ENCODE results near the gene RBM34.

The RBM34 gene

DNA sequence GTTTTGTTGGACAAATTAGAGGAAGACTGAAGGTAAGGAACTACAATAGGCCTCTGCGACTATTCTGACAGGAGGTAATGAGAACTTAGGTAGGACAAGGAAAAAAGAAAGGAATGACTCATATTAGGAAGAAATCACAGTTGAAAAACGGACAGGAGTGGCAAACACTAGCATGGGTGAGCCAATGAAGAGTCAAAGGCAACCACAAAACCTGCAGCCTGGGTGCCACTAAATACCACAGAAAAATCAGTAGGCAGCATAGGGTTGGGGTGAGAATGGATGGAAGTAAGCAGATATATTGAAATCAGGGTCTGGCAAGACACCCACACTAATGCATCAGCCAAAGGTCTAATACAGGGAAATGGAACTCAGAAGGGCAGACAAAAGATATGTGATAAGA lies 10.0 kb downstream of the RBM34 start:
- FAIRE-seq = no peak

GRCh38 chr1:235149824-235150223 lies 11.2 kb downstream of the RBM34 start:
- FAIRE-seq = no peak

DNA sequence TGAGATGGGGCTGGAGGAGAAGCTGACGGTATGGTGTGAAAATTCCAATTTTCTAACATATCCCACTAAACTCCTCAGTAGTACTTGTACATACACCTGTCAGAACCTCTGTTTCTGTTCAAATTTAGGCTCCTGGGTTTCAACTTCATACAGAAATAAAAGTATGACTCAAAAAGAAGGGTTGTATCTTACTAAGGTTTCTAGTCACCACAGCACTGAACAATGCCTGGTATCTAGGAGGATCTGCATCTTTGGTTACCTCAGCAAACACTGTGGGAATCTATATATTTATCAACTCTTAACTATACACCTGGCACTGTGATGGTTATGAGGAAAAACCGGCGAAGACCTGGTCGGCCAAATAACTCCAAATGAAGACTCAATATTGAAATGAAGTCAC lies 13.8 kb downstream of the RBM34 start:
- no peak for FAIRE-seq

DNA sequence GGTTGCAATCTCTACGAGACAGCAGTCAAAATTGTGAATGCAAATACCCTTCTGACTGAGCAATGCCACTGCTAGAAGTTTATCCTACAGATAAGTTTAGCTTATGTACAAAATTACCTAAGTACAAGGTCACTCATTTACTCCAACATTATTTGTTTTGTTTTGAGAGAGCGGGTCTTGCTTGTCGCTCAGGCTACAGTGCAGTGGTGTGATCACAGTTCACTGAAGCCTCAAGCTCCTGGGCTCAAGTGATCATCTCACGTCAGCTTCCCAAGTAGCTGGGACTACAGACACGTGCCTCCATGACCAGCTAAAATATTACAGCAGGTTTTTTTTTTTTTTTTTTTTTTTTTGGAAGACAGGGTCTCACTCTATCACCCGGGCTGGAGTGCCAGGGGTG lies 15.4 kb downstream of the RBM34 start:
- FAIRE-seq = no peak

DNA sequence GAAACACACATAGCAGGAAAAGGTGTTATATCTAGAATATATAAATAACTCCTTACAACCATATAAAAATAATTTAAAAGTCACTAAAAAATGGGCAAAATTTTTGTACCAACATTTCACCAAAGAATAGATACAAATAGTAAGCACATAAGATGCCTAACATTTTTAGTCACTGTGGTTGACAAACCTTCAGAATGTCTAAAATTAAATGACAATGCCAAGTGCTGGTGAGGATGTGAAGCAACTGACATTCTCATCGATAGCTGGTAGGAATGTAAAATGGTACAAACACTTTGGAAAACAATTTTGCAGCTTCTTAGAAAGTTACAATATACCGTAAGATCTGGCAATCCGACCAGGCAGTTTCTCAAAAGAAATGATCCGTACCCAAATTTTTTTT lies 18.1 kb downstream of the RBM34 start:
- no peak for FAIRE-seq

GRCh38 chr1:235139315-235139714 lies 21.7 kb downstream of the RBM34 start:
- FAIRE-seq = no peak

GRCh38 chr1:235138821-235139220 lies 22.2 kb downstream of the RBM34 start:
- FAIRE-seq = no peak

DNA sequence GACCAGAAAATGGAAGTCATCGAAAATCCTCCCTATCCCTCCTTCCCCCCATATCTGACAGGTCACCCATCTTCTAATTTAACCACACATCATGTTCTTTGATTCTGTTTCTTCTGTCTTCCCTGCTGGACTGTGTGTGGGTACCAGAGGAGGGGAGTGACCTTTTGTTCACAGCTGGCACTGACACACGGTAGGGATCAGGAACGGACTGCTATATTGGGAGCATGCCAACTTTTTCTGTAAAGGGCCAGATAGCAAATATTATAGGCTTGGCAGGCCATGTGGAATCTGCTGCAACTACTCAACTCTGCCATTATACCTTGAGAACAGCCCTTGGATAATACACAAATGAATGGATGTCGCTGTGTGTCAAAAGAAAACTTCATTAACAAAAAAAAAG lies 24.9 kb downstream of the RBM34 start:
- no peak for FAIRE-seq

GRCh38 chr1:235134171-235134570 lies 26.9 kb downstream of the RBM34 start:
- no peak for FAIRE-seq

DNA sequence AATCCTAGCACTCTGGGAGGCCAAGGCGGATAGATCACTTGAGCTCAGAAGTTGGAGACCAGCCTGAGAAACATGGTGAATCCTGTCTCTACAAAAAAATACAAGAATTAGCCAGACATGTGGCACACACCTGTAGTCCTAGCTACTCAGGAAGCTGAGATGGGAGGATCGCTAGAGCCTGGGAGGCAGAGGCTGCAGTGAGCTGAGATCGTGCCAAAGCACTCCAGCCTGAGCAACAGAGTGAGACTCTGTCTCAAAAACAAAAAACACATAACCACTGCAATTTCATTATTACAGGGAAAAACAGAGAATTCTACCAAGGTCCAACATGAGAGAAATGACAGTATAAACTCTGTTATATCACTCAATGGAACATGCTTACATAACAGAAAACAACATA lies 28.0 kb downstream of the RBM34 start:
- FAIRE-seq = no peak

DNA sequence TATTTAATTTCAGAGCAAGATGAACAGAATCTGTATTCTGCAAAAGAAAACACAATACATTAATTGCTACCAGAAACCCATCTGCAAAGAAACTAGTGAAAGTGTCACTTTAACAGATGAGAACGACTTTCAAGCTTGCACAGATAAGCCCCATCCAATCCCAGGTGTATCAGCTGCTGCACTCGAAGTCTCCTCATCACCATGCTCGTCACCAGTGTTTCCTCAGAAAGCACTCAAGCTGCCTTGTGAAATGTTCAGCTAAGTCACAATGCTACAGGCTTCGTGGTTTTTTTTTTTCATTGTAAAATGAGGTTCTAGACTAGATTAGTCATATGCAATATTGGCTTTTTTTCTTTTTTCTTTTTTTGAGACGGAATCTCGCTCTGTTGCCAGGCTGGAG lies 29.1 kb downstream of the RBM34 start:
- no peak for FAIRE-seq

- FAIRE-seq = no peak
These were observed 30.2 kb downstream of the RBM34 start for GRCh38 chr1:235130766-235131270.

DNA sequence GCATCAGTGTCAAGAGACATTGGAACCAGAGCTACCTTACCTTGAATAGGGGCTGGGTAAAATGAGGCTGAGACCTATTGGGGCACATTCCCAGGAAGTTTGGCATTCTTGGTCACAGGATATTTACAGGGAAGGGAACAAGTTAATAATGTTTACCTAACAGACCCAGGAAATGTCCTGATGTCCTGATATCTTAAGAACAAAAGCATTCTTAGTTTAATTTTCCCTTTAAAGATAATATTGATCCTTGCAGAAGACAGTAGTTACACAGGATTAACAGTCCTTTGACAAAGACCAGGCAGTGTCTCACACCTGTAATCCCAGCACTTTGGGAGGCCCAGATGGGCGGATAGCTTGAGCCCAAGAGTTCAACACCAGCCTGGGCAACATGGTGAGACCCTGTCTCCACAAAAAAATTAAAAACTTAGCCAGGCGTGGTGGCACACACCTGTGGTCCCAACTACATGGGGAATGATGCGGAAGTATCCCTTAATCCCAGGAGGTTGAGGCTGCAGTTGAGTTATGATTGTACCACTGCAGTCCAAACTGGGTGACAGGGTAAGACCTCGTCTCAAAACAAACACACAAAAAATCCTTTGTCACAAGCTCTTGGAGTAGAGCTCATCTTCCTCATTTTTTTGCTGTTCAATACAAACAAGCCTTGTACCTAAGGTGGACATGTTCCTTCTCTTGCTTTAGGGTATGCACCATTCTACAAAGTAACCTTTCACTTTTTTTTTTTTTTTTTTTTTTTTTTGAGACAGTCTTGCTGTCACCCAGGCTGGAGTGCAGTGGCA lies 31.1 kb downstream of the RBM34 start:
- FAIRE-seq = no peak

DNA sequence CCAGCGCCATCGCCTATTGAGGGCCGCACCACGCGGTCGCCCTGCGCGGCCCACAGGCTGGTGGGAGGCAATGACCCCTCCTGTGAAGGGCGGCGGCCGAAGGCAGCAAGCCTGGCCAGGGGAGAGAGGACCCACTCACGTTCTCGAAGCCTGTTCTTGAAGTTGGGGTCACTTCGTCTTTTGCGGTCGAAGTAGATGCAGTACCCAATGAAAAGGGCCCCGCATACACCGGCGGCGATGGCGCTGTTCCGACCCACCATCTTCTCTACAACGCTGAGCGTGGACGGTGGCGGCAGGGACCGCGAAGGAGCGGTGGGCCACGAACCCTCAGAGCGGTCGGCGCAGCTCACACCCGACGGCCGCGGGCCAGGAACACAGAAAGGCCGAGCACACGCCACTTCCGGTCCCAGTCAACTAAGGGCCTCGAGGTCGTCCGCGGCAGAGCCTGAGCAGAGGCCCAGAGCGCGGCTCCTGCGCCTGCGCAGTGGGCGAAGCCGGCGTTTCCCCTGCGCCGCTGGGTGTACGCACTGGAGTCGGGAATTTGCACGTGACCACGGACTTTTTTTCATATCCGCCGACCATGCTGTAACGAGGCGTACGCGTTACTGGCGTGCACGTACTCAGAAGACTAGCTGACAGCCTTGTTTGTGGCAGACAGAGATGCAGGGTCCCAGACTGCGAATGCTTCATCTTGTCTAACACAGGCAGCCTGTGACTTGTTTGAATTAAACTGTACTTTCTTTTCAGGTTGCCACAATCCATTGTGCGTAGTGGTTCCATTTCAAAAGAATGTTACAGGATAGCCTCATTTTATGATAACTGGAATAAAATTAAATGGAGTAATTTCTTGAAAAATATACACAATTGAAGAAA lies 32.4 kb downstream of the RBM34 start, which contains the start of gene TOMM20:
TOMM20 (minus strand) TSS at position 382 of the 873 bp plus-strand sequence; CDS start at position 260, 122 bp downstream.
- no peak for FAIRE-seq

DNA sequence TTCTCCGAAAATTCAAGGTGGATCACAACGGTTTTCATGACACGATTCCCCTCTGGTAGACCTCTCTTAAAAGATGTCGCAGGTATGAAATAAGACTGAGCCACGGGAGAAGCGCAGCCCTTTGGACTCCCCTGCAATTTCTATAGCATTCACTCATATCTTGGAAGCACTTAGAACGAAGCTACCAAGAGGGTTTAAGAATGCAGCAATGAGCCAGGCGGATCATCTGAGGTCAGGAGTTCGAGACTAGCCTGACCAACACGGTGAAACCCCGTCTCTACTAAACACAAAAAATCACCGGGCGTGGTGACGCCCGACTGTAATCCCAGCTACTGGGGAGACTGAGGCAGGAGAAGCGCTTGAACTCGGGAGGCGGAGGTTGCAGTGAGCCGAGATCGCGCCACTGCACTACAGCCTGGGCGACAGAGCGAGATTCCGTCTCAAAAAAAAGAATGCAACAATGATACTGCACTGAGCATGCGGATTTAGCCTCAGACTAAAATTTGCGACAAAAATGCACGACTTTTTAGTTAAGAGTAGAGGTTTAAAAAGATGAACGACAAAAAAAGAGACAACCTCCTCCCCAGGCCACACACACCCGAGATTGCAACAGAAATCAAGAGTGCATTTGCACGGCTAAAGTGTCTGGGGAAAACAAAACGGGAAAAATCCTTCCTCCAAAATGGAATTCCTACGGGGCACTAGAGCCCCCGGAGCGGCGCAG lies 33.2 kb downstream of the RBM34 start:
- FAIRE-seq = no peak

GRCh38 chr1:235127203-235127602 lies 33.8 kb downstream of the RBM34 start:
- FAIRE-seq = no peak

GRCh38 chr1:235124665-235125064 lies 36.4 kb downstream of the RBM34 start:
- no peak for FAIRE-seq

DNA sequence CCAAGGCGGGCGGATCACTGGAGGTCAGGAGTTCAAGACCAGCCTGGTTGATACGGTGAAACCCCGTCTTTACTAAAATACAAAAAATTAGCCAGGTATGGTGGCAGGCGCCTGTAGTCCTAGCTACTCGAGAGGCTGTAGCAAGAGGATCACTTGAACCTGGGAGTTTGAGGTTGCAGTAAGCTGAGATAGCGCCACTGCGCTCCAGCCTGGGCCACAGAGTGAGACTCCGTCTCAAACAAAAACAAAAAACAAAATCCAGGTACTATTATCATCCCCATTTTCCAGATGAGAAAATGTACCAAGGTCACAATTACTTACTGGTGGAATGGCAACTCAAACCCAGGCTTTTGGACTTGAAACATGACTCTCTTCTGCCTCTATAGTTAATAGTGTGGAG lies 36.9 kb downstream of the RBM34 start:
- FAIRE-seq = no peak

GRCh38 chr1:235122348-235122747 lies 38.7 kb downstream of the RBM34 start:
- no peak for FAIRE-seq

- no peak for FAIRE-seq
These were observed 47.7 kb downstream of the RBM34 start for GRCh38 chr1:235113183-235113917.

DNA sequence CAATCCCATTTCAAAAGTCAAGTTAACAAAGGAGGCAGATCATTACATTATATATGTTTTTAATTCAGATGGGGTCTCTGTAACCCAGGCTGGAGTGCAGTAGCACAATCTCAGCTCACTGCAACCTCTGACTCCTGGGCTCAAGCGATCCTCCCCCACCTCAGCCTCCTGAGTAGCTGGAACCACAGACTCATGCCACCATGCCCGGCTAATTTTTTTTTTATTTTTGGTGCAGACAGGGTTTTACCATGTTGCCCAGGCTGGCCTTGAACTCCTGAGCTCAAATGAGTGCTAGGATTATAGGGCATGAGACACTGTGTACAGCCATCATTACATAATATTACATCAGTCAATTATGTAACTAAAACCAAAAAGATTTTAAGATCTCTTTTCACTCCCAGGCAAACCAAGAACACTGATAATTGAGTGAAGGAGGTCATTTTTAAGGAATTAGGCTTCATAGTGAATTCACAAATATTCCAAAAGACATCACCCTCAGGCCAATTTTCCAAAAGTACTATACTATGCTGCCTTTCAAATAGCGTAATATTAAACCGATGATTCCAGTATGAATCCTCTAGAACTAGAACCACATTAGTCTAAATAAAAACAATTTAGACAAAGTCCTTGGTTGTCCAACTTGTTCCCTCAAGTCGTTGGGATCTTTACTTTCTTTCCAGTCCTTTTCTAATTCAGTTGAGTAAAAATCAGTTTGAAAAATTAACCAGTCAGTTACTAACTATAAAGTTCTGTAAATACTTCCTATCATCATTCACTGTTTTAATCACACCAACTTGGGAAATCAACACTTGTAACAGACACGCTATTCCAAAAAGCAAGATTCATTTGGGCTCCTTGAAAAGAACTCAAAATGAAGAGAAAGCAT lies 48.5 kb downstream of the RBM34 start:
- FAIRE-seq = no peak
